Measurements from ENCODE around the gene CEP131.

The CEP131 gene

DNA sequence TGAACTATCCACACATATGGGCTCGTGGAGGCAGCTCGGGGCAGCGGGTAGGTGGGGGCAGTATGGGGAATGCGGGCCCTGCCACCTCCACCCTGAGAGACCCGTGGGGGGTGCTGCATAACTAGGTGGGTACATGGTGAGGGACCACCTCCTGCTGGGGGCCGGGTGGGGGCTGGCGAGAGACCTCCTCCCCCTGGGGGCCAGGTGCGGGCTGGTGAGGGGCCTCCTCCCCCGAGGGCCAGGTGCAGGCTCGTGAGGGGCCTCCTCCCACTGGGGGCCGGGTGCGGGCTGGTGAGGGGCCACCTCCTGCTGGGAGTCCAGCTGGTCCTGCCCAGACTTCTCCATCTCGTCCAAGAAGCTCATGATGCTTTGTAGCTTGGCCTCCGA lies 25.4 kb downstream of the CEP131 start:
- DNase-seq, result no peak

DNA sequence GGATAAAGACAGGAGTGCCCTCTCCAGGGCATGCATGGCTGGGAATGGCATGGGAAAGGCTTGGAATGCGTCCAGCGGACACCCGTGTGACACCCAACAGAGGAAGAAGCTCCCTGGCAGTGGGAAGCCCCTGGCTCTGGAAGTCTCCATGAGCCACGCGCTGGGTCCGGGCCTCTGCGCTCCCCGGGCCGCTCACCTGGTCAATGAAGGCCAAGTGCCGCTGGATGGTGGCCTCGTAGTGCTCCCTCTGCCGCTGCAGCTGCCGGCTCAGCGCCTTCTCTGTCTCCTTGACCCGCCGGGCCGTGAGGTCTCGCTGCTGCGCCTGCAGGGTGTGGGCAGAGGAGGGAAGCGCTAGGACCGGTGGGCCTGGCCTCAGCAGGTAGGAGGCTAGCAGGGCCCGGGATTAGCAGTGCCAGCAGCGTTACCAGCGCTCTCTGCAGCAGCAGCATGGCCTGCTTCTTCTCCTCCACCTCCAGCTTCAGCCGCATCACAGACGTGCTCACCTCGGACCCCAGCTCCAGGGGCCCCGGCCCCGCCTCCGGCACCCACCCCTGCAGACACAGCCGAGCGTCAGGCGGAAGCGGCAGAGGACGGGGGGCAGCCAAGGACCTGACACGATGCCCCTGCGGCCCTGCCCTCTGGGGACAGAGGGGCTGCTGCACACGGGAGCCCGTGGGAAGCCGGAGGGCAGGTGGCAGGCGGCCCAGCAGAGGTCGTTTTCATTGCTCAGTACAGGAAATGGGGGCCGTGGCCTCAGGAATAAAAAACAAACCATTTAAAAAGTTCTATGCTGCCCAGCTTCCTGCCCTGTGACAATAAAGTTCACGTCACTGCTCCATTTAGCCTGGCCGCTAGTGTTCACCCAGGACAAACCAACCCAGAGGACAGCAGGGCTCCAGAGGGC lies 26.0 kb downstream of the CEP131 start:
- DNase-seq, result no peak

DNA sequence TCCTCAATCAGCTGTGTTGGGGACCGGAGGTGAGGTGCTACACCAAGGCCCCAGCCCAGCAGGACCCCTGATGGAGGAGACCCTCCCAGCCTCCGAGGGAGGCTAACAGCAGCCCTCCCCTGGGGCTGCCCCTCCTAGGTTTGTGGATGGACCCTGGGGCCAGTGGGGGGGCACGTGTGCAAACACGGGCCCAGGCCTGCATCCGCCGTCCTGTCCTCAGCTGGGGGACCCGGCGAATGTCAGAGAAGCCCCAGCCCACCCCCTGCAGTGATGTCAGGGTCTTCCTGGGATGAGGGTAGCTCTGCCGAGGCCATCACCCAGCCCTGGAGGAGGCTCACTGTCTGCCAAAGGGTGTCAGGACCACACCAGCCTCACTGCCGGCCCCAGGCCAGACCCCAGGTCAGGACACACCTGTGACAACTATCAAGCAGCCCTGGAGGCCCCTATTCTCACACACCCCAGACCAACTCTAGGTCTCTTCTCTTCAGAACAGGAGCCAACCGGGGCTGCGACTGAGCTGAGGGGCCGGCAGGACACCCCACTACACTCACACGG lies 26.7 kb downstream of the CEP131 start:
- DNase-seq, result no peak

DNA sequence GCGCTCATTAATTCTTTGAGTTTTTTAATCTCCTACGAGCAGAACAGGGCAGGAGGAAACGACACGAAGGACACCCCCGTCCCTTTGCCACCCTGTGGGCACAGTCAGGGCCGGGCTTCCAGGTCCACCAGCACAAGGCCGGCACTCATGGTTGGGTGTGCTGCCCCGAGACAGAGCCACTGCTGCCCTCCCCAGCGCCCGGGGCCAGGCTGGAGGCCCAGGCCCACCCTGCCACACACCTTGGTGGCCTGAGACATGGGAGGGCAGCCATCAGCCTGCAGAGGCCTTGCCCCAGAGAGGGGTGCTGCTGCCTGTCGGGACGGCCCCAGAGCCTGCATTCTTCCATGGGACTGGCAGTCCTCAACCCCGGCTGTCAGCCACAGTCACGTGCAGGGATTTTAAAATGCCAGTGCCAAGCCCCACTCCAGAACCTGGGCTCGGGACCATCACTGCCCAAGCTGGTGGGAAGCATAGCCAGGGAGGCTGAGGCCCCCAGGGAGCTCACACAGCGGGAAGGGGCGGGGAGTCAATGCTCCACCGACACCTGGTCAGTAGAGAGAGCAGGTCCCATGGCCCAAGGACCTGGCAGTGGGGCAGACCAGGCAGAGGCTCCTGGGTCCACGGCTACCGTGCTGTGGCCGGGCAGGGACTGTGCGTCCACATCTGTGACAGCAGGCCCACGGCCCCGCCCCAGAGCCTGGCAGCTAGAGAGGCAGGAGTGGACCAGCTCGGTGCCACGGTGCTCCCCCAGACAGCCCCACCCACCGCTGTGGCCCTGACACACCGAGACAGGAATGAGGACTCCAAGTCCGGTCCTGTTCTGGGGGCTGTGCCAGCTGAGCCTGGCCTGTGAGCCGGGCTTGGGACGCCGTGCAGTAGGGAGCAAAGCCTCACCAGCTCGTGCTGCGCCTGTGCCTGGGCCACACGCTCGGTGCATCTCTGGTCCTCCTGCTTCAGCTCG lies 27.5 kb downstream of the CEP131 start:
- no peak for DNase-seq

DNA sequence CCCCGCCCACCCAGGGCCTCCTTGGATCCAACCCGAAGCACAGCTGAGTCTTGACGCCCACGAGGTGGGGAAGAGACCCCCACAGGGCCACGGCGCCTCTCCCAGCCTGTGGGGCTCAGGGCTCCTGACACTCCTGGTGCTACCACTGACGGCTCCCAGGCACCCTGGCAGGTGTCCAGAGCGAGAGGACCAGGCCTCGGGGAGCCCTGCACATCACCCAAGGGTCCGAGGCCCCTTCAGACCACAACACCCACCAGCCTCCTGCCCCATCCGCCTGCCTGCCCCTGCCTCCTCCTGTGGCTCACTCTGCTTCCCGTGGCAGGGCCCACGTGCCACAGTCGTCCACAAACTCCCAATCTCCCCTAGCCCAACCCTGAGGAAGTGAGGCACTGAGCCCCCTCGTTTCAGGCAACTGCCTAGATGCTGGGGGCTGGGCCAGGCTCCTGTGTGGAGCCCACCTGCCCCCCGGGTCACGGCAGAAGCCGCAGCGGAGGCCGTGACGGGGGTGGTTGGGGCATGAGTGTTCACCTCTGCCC lies 28.5 kb downstream of the CEP131 start:
- DNase-seq, result no peak

DNA sequence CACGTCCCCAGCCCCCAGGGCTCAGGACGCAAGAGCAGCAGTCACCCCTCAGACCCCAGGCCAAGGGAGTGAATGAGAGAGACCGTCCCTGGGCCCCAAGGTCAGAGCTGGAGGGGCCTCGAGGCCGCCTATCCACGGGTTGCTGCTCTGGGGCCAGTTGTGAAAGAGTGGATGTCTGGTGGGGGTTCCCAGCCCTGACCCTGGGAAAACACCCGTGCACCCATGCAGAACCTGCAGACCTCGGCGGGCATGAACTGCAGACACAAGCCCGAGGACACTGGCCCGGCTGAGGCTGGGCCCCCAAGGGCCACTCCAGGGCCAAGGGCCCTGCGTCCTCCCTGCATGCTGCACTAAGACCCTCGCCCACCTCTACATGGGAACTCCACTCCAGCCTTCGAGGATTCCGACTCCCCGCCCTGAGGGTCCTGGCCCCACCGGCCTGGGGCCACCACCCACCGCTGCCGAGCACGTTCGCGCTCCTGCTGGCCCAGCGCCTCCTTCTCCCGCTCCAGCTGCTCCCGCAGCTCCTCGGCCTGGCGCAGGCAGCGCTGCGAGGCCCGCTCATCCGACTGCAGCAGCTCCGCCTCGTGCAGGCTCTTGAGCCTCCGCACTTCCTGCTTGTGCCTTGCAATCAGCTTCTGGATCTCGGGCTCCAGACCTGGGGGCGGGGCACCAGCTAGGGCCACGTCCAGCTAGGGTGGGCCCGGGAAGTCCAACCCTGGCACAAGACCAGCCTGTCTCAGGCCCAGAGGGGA lies 29.1 kb downstream of the CEP131 start:
- no peak for DNase-seq

DNA sequence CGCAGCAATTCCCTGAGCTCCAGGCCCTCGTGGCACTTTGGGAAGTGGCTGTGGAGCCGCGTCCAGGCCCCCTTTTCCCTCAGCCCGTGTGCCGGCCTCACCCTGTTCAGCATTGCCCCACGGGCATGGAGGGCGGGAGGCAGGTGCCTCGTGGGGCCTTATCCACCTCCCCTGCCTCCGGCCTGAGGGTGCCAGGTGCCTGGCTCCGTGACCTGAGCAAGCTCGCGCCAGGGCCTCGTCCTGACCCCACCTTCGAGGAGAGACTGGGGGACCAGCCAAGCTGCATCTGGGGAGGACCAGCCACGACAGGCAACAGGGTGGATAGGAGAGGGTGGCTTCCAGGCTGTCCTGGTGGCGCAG lies 29.7 kb downstream of the CEP131 start:
- DNase-seq, result no peak

DNA sequence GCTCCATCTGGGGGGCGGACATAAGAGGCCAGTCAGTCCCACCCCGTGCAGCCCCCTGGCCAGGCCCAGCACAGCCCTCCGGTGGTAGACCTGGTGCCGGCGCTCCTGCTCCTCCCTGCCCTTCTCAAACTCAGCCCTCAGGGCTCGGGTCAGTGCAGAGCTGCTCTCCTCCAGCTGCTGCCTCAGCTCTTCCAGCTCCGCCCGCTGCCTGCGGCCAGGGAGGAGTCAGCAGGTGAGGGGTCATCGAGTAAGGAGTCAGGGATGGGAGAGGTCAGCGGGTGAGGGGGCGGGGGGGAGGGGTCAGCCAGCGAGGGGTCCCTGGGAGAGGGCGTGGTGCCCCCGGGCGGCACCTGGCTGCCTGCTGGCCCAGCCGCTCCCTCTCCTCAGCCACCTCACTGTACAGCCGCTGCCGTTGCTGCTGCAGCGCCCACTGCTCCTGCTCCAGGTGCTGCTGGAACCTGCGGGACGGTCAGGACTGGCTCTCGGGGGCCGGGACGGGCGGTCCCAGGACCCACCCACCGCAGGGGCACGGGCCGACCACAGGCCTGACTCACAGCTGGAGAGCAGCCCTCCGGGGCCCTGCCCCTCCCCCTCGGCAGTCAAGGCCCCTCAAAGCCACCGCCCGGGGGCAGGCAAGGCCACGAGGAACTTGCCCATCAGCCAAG lies 30.2 kb downstream of the CEP131 start:
- no peak for DNase-seq

DNA sequence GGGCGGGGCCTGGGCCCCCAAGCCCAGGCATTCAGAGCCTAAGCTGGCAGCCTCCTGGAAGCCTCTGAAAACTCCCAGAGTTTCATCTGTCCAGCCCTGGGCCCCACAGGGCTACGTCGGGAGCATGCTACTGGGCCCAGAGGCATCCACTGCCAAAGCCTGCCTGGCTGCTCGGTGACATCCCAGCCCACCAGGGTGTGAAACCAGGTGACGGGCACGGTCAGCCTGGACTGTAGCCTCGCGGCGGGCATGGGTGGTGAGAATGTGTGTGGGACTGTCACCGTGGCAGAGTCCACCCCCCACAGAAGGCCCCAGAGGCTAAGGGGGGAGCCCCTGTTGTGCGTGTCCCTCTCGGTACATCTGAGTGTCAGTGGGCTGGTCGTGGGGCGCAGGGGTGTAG lies 31.1 kb downstream of the CEP131 start:
- no peak for DNase-seq

DNA sequence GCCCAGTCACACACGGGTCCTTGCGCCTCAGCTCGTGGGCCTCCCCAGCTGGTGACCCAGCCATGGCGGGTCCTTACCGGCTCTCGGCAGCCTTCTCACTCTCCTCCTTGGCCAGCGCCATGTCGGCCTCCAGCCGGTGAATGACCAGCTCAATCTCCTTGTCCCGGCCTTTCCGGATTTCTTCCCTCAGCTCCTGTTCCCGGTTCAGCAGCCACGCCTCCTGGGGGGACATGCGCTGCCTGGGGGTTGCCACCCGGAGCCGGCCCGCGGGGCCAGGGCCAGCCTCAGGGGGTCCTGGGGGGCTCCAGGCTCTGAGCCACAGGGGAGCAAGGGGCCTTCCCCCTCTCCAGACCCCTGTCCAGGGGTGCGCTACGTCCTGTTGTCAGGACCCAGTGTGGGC lies 31.6 kb downstream of the CEP131 start:
- no peak for DNase-seq

DNA sequence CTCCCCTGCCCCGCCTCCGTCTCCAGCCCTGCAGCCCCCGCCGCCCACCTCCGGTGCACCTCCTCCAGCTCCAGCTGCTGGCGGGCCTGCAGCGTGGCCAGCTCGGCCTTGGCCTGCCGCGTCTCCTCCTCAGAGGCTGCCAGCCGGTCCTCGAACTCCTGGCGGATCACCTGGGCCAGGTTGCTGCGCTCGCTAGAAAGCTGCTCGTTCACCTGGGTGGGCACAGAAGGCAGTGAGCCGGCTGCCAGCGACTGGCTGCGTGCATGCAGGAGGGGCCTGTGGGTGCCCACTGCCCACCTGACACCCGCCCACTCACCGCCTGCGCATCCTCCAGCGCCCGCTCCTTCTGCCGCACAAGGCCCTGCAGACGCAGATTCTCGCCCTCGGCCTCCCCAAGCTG lies 32.2 kb downstream of the CEP131 start:
- no peak for DNase-seq

DNA sequence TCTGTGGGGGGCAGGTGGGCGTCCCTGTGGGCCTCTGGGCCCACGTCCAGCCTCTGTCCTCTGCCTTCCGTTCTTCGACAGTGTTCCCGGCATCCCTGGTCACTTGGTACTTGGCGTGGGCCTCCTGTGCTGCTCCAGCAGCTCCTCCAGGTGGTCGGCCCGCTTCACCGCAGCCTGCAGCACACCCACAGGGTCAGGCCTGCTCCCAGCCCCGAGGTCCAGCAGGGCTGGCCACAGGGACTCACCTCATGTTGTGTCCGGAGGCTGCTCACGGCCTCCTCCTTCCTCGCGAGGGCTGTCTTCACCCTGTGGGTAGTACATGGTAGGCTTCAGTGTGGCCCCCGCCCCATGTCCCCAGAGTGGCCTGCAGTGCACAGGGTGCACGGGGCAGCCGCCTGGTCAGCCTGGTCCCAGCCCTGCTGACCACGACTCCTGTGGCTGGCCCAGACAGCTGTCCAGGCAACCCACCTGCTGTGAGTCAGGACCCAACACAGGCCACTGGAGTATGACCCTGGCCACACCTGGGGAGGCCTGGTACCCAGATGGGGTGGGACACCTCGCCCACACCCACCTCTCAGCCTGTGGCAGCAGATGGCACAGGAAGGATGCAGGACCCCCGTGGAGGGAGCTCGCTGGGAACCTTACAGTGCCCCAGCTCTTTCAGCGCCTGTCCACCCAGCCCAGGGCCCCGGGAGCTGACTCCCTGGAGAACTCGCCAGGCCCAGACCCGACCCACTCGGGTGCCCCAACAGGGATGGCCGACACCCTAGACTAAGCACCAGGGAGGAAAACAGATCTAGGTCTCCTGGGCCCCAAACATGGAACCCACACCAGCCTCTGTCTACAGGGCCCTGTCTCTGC lies 32.9 kb downstream of the CEP131 start:
- DNase-seq, result no peak

DNA sequence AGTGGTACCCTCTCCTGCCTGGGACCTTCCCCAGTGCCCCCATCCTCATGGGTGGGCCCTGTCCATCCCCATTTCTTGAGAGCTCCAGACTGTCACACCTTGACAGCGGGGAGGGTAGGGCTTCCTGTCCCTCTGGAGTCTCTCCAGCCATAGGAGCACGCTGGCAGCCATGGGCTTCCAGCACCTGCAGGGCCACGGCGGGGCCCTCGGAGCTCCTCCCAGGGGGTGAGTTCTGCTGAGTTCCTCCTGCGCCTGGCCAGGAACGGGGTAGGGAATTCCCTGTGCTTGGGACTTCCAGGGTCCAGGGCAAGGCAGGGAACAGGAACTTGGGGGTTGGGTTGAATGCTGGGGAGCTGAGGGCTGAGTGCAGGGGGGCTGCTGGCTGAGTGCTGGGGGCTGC lies 33.7 kb downstream of the CEP131 start:
- DNase-seq, result no peak

DNA sequence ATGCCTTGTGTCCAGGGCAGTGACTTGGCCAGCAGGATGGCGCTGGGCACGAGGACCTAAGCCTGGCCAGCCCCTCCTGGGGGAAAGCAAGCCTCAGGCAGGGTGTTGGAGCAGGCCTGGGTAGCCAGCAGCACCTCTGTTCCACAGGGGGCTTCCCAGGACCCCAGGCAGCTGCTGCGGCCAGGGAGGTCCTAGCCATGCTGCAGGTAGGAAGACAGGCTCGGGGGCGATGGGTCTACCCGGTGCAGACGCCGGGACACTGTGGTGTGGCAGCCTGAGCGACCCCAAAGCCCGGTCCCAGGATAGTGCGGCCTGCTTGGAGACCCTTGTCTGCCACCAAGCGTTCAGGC lies 34.3 kb downstream of the CEP131 start:
- DNase-seq, result no peak

DNA sequence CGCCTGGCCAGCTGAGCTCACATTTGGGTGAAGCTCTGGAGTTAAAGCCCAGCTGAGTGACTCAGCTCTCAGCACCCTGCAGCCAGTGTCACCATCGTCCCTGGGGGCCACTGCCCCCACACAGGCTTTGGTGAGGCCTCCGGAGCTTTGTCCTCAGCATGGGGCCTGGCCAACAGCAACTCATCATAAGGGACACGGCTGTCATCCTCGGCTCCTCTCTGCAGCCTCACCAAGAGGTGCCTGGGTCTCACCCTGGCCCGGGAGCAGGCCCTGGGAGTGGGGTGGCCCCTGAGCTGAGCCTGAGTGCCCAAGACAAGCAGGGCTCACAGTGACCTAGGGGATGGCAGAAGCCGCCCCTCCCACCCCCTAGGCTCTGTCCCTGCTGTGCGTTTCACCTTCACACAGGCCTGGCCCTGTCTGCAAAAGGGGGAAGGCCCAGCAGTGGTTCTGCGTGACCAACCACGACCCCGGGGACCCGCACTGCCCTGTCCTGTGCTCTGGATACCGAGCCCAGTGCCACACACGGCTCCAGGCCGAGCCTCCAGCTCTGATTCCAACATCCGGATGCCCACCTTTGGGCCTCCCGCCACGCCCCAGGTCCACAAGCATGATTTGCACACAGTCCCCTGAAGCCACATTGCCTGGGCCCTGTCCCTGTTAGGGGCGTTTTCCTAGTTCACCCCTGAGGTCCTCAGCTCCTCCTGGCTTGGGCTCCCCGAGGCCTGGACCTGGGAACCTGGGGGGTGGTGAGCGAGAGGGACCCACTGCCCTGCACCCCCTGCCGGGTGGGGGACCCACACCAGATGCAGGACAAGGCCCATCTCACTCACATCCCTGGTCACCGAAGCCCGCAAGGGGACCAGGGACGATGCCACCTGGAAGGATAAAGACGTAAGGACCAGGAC lies 34.9 kb downstream of the CEP131 start:
- DNase-seq, result no peak

DNA sequence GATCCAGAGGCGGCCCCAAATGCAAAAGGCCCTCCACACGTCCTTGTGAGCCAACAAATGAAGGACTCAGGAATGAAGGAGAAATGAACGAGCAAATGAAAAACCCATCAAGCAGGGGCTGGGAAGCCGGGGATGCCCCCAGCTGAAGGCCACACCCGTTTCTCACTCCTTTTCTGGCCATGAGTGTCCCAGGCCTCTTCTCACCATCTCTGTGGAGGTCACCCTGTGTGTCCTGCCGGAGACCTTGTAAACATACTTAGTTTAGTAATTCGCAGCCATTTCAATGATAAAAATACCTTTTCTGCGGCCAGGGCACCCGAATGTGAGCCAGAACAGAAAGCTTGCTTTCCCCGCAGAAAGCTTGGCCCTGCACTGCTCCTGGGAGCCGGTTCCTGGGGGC lies 35.6 kb downstream of the CEP131 start:
- DNase-seq, result no peak

DNA sequence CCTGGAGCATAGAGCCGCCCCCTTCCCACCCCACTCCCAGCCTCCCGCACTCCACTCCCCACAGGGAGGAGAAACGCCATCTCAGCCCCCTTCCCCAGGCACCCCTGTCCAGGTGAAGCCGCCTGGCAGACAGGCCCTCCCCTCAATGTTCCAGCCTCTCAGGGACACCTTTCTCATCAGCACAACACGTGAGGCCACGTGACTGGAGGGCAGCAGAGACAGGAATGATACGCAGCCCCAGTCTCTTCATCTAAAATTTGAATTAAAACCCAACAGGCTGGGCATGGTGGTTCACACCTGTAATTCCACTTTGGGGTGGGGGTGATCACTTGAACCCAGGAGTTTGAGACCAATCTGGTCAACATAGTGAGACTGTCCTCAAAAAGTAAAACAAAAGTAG lies 36.6 kb downstream of the CEP131 start:
- no peak for DNase-seq

DNA sequence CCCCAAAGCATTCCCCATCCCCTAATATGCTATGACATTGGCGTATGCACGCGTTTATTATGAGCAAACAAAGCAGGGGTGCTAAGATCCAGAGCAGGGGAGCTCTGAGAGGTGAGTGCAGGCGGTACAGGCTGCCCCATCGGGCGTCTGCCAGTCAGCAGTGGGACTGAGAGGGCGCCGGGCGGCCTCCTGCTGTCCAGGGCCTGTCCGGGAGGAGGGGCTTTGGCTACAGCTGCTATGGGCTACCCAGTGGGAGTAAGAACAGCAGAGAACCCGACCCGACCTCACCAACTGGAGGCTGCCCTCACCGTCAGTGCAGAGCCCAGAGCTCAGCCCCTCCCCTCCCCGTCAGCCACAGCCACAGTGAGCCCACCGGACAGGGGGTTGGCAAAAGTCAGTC lies 38.2 kb downstream of the CEP131 start:
- no peak for DNase-seq

DNA sequence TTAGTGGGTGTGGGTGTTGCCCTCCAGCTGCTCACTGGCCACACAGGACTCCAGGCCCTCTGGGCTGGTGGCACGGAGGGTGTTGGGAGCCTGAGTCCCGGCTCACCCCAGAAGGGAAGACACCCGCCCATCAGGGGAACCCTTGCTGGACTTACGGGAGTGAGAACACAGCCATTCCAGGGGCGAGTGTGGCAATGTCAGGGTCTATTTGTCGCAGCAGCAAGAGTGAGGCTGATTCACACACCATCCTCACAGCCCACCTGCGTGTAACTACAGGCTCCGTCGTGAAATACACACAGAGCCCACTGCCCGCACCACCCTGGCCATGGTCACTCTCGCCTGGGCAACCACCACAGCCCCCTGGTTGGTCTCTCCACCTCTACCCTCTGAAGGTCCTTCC lies 39.0 kb downstream of the CEP131 start:
- DNase-seq, result no peak

DNA sequence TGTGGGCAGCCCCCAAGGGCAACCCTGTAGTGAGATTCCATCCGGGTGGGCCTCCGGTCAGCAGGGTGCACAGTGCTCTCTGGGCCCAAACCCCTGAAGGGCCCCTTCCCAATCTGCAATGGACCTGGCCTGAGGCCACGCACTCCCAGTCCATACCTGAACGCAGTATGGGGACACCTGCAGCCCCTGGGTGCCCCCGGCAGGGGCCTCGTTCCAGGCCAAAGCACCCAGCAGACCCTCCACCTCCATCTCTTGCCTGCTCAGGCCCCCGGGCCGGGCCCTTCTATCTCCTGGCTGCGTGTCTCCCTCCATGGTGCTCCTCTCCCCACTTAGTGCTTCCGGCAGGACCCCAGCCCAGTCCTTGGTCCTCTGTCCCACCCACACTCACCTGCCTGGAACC lies 39.4 kb downstream of the CEP131 start:
- no peak for DNase-seq

Measured in NCI-H1417 treated with DMSO at 0.1 percent for 48 hours (cell line).